NCI-H748 (cell line): ENCODE measurements around the gene OVAAL.
"Not testable (repeated sequence)": the region's sequence is repeated elsewhere in the genome, so short reads cannot be mapped to it uniquely, and the experiment has no call there.

Experiments used
- DNase-seq: peaks from one replicate; lab custom pipeline; 2025; ENCODE audit not compliant: unreplicated experiment; lab: John Stamatoyannopoulos, UW

OVAAL gene

DNA sequence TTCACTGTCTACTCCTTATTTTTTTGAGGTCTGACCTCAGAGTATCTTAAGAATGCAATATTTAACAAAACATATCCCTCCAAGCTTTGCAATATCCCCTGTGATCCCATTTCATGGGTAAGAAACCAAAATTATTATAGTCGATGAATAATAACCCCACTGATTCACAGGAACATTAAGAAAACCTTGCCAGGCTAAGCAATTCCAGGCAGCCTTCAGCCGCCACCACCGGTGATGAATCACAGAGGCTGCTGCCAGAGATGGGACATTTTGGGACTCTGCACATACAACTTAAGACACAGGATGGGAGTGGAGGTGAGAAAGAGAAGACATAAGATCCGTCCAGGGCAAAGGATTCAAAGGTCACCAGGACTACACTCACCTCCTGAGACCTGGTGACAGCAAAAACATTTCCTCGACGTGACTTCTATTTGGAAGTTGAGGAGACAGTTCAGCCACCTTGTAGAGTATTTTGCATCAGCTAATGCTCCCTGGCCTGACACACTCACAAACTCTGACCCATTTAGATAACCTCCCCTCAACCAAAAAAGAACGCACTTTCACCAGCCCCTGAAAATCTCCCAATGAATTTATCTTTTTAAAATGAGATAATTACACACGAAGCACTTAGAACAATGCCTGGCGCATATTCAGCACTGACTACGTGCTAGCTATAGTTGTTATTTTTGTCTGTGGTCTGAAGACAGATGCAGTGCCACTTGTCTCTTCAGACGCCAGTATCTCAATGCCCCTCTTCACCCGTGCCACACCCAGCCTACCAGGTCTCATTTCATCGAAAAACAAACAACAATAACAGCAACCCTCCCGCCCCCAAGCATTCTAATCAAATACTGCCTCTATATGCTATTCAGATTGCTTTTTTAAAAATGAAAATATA lies 17.8 kb upstream of the OVAAL start:
- peak; percentile 29 for DNase-seq

- no peak for DNase-seq
Observed at GRCh38 chr1:180542113-180542837, 16.5 kb upstream of the OVAAL start.

DNA sequence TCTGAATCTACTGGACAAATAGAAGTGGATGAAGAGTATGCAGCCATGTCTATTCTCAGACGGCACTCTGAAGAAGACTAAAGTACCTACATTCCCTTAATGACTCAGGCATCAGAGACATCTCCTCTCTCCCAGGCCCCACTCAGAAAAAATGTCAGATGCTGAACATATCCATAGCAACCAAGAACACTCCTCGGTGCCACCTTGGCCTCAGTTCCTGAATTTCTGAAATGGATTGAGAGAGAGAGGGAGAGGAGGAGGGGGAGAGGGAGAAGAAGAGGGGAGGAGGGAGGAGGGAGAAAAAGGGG lies 16.0 kb upstream of the OVAAL start:
- DNase-seq: no peak

- DNase-seq: no peak
Observed at GRCh38 chr1:180544050-180544449, 14.7 kb upstream of the OVAAL start.

DNA sequence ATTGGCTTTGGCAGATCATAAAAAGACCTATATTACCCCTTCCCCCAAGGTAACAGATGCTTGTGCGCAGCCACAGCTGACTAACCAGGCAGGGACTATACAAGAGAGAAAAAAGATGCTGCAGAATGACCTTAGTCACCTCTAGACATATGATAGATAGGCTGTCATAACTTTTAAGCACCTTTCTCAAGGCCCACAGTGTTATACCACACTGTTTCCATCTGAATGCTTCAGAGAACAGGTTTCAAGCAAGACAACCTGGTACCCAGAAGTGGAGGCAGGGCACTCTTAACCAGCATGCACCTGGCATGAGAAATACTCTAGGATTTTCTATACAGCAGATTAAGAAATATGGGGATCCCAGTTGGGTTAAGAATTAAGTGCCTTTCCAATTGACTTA lies 12.8 kb upstream of the OVAAL start:
- DNase-seq: no peak

- peak; percentile 79 for DNase-seq
Observed at GRCh38 chr1:180548686-180549317, 10.0 kb upstream of the OVAAL start.

DNA sequence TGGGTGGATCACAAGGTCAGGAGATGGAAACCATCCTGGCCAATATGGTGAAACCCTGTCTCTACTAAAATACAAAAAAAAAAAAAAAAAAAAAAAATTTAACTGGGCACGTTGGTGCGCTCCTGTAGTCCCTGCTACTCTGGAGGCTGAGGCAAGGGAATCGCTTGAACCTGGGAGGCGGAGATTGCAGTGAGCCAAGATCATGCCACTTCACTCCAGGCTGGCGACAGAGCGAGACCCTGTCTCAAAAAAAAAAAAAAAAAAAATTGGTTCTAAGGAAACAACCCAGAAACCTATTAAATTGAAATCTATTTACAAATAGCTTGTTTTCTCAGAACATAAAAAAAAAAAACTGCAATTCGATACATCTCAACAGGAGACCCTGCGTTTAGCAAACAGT lies 9.0 kb upstream of the OVAAL start:
- DNase-seq: not testable (repeated sequence)

- DNase-seq: no peak
Observed at GRCh38 chr1:180550241-180550640, 8.5 kb upstream of the OVAAL start.

DNA sequence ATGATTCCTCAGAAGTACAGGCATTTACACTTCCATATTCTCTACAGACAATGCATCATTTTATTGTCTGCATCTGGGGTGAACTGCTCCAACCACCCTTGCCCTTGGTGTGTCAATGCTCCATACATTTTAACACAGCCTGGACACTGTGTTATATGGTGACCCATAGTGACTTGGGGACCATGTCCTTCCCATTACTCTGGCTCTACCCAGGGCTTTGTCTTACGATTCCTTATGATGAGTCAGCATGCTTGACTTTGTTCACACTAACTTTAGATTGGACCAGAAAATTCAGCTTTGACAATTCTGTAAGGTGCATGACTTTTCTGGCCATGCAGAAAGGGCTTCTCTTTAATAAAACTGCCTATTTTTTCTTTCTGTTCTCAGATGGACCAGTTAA lies 6.8 kb upstream of the OVAAL start:
- no peak for DNase-seq

- DNase-seq: not testable (repeated sequence)
Observed at GRCh38 chr1:180553046-180553445, 5.7 kb upstream of the OVAAL start.

- no peak for DNase-seq
Observed at GRCh38 chr1:180555411-180555810, 3.4 kb upstream of the OVAAL start.

- DNase-seq: no peak
Observed at GRCh38 chr1:180560200-180560867, 1.6 kb downstream of the OVAAL start.

DNA sequence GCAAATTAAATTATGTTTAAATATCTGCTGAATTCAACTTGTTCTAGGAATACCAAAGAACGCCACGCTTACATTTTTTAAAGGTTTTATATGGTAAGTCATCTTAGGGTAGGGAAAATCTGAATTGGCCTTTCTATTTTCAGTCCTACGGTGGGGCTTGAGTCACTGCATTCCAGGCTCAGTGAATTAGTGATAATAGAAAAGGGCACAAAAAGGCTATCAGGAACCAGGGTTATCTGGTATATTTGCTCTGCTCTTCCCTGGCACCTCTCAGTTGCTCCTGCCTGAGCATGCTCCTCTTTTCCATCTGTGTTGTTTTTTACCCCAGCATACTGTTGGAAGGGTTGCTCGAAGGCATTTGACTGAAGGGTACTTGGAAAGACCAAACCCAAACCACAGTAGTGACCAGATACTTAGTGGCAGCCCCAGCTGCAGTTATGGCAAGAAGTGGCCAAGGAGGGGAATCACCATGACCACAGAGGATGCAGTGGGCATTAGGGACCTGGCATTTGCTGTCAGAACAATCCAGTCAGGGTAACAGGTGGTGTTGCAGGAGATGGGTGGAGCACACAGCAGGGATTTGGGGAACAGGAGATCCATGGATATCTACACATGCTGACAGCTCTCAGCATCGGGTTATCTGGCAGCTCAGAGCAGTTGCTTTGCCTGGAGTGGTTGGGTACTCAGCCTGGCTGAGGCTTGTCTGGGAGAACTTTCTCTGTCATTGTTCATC lies 2.3 kb downstream of the OVAAL start:
- no peak for DNase-seq

GRCh38 chr1:180562640-180563025 lies 3.9 kb downstream of the OVAAL start:
- DNase-seq: no peak

DNA sequence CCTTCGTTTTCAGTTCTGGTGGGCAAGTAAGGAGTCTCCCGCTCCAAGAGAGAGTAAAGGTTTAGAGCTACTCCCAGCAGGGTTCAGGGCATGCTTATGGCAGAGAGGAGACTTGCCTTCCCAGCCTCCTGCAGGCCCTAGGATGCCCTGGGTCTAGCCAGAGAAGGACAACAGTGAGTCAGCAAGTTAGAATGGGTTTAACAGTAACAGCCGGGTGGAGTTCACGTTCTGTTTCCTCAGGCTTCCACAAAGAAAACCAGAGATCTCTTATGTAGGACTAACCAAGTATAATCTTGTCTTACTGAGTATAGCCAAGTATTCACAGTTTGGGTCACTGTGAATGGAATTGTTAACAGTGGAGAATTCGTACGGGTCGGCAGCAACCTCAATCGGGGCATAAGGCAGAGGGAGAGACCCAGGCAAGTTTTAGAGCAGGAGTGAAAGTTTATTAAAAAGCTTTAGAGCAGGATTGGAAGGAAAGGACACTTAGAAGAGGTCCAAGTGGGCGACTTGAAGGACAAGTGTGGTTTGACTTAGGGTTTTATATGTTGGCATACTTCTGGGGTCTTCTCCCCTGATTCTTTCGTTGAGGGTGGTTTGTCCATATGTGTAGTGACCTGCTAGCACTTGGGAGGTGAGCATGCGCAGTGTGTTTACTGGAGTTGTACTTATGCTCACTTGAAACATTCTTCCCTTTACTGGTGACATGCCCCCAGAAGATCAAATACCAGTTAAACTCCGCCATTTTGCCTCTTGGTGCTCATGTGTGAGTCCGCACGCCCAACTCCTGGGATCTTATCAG lies 4.5 kb downstream of the OVAAL start:
- no peak for DNase-seq

- no peak for DNase-seq
Observed at GRCh38 chr1:180565121-180565871, 6.5 kb downstream of the OVAAL start.

GRCh38 chr1:180566026-180566425 lies 7.3 kb downstream of the OVAAL start:
- no peak for DNase-seq

DNA sequence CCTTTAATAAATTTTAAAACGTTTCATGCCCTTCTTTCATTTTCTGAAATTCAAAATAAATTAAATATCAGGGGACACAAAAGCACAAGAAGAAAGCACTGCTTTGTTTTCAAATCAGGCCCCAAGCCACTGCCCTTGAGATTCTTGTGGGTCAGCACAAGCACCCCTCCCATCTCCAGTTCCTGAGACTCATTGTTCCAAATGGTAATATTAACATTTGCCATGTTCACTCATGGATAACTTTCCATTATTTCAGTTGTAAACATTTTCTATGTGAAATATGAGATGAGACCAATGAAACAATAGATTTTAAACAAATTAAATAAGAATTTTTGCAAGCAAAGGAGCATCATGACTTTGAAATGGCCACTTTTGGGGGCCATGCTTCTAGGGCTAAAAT lies 7.7 kb downstream of the OVAAL start:
- no peak for DNase-seq

- no peak for DNase-seq
Observed at GRCh38 chr1:180567654-180568053, 8.9 kb downstream of the OVAAL start.
